Activated CD8-positive, alpha-beta memory T cell treated with anti-CD3 and anti-CD28 coated beads for 24 hours (primary cell): ENCODE measurements around the gene CGNL1.

Experiments used
- DNase-seq: peaks from one replicate; pipeline ENCODE4 v3.0.0-alpha.2; 2020

Gene CGNL1

GRCh38 chr15:57375827-57376695, at the start of gene CGNL1:
TSS of gene CGNL1 (plus strand) at chr15:57376505. CDS start at chr15:57438000, 61,495 bp downstream.
- no peak for DNase-seq

- no peak for DNase-seq
These were observed 48.3 kb upstream of the CGNL1 start for GRCh38 chr15:57327985-57328471.

- no peak for DNase-seq
These were observed 47.8 kb upstream of the CGNL1 start for GRCh38 chr15:57328479-57328878.

DNA sequence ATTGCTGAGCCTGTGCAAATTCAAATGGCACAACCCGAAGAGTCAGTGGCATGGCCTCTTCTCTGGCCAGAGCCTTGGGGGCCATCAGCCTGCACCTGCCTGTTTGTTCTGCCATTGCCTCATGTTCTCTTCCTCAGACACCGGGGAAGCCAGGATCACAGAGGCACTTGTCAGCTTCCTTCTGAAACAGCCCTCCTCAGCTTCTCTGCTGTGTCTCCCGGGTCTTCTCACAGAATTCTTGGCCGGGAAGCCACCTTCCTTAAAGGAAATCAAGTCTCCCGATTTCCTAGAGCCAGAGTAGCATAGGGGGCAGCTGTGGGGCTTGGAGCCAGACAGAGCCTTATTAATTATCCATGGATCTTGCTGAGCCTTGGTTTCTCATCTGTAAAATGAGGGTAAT, 47.4 kb upstream of the CGNL1 start:
- DNase-seq = no peak

- no peak for DNase-seq
These were observed 46.5 kb upstream of the CGNL1 start for GRCh38 chr15:57329582-57330367.

DNA sequence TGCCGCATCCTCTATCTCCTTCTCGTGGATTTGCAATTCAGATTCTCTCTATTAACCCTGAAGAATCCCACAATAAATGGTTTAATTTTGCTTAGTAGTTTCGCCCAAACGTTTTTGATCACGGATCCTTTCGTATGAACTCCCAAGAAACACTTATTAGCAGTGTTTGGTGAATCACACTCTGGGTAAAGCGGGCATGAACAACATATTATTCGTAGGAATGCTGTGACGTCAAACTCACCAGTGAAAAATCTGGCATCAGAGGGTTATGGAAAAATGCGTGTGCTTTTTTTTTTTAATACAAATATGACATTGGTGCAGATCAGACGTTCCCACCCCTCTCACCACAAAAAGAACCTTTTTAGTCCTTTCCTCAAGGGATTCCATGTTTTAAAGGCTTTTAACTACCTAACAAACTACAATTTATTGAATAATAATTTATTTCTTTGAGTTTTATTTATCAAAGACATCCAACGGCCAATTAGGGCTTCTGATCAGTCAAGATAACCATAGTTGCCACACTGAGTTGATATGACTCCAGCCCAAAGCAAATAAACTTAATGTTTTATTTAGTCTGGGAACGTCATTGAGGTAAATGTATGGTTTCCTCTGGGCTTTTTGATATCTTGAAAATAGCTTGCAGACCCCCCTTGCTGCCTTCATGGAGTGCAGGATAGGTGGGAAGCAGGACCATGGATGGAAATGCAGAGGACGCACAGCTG, 45.5 kb upstream of the CGNL1 start:
- DNase-seq = no peak

DNA sequence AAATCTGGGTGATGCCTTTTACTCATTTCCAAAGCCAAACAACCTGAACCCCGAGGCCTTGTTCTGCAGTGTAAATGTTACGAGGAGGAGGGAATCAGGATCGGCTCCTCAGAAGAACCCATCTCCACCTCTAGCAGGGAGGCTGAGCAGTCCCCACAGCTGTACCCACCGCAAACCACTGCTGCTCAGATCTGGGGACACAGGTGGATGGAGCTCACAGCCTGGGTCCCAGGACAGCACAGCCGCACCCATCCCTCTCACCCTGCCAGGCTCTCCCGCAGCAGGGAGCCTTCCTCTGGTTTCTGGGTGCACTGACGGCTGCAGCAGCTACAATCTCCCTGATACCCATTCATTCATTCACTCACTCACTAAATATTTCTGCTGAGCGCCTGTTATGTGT, 44.0 kb upstream of the CGNL1 start:
- no peak for DNase-seq

DNA sequence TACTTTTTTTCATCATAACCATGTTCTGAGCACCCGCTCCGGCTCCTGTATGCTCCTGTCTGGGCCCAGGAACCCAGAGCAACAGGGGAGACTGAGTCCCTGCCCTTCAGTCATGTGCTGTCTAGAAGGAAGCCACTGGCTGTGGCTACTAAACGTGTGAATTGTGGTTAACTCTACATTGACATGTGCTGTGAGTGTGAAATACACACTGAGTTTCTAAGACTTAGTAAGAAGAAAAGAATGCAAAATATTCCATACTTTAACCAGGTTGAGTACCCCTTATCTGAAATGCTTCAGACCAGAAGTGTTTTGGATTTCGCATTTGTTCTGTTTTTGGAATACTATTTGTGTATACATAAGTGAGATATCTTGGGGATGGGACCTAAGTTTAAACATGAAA, 42.8 kb upstream of the CGNL1 start:
- DNase-seq = no peak

- no peak for DNase-seq
These were observed 42.0 kb upstream of the CGNL1 start for GRCh38 chr15:57334257-57334656.

DNA sequence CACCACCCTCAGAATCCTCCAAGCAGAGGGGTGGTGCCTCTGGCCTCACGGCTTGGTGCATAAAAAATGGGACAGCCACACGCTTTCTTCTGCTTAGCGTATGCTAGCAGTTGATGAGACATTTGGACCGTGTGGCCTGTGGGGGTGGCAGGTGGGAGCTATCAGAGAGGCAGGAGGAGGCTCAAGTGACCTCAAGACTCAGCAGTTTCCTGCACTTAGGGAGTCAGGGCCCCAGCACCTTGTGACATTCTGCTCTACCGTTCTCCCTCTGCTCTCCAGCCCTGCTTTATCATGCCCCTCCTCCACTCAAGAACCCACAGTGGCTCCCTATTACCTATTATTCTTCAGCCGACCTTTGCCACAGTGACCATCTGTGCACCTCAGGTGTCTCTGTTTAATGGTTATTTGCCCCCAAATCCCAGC, 41.0 kb upstream of the CGNL1 start:
- no peak for DNase-seq

DNA sequence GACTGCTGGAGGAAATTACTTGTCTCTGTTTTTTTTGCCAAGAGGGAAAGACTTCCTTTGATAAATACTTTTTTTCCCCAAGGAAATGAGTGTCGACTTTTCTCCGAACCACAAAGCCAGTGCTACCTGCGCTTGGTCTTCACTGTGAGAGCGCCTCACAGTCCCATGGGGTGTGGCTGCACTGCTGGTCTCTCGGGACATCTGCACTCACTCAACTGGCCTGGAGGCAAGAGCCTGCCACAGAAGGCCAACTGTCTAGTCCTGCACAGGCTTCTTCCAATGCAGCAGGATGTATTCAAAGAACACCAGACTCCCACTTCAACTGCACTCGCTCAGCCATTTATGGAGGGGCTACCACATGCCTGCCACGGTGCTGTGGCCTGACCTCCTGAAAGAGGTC, 40.6 kb upstream of the CGNL1 start:
- DNase-seq = no peak

GRCh38 chr15:57337868-57338411, 38.4 kb upstream of the CGNL1 start:
- no peak for DNase-seq

GRCh38 chr15:57339321-57339720, 37.0 kb upstream of the CGNL1 start:
- DNase-seq = no peak

DNA sequence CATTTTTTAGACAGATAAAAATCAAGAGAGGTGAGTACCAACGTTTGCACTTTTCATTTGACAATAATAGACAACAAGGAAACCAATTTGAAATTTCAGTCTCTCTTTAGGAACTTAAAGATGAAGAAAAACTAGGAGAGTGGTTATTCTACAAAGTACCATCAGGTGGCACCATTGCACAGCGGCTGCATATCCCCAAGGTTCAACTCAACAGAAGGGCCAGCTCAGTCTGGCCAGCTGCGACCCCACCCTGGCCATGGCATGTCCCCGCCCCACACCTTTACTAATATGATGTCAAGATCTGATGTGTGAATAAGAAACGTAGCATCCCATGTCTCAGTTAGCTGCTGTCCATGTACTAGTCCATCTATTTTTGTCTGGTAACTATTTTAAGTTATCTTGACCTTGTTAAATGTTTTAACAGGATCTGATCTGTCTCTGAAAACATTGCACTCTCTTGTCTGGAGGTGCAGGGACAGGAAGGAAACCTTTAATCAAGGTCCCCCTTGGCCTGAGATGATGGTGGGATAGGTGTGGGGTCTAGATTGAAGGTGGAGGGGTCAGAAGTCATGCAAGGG, 35.5 kb upstream of the CGNL1 start:
- DNase-seq = peak; percentile 63

GRCh38 chr15:57343048-57343447, 33.3 kb upstream of the CGNL1 start:
- DNase-seq = no peak

GRCh38 chr15:57343498-57343897, 32.8 kb upstream of the CGNL1 start:
- DNase-seq = no peak

DNA sequence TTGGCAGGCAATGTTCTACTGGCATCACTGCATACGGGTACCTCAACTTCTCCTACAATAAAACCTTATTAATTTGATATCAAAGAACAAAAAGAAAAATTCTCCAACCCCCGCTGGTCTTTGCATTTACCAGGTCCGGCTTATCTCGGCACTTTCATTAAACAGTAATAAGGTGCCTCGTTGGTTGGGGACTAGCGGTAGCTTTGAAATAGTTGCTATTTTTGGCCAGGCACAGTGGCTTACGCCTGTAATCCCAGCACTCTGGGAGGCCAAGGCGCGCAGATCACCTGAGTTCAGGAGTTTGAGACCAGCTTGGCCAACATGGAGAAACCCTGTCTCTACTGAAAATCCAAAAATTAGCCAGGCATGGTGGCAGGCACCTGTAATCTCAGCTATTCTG, 32.0 kb upstream of the CGNL1 start:
- no peak for DNase-seq

GRCh38 chr15:57345584-57345983, 30.7 kb upstream of the CGNL1 start:
- no peak for DNase-seq

GRCh38 chr15:57348081-57348480, 28.2 kb upstream of the CGNL1 start:
- no peak for DNase-seq

GRCh38 chr15:57352535-57353316, 23.6 kb upstream of the CGNL1 start:
- no peak for DNase-seq

GRCh38 chr15:57353317-57353804, 22.9 kb upstream of the CGNL1 start:
- DNase-seq = no peak
